Activated CD4-positive, CD25-positive, alpha-beta regulatory T cell (primary cell): Measurements from ENCODE around the gene C2CD2.
"Not testable (repeated sequence)": the region's sequence is repeated elsewhere in the genome, so short reads cannot be mapped to it uniquely, and the experiment has no call there.

Experiments
- DNase-seq, 4 experiments: peaks; one replicate each; lab custom pipeline; 2025; lab: John Stamatoyannopoulos, UW

Gene C2CD2

DNA sequence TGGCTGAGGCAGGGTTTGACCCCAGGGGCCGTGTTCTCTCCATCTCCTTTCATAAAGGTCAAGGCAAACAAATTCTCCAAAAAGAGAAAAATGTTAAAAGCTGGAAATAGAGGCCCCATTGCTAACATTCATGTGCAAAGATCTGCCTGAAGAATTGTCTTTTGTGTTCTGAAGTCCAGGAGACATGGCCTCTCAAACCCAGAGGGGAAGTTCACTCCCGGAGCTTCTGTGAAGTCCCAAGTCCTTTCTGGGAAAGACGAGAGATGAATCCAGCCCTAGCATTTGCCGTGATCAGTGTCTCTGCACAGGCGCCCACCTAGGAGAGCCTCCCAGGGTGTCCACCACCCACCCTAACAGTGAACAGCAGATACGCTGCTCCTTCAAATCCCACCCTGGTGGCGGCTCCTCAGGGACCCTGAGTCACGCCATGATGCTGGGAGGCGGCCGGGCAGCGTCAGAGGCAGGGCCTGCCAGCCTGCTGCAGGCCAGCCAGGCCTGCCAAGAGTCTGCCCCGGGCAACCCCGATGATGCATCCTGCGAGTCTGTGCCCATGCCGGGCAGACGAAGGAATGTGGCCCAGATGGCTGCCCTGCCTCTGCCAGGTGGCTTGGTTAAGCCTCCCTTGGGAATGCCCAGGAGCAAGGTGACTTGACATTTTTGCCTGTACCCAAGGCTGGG, 5.2 kb upstream of the C2CD2 start:
- DNase-seq, result no peak

GRCh38 chr21:41957991-41958766, 4.4 kb upstream of the C2CD2 start:
- no peak for DNase-seq

DNA sequence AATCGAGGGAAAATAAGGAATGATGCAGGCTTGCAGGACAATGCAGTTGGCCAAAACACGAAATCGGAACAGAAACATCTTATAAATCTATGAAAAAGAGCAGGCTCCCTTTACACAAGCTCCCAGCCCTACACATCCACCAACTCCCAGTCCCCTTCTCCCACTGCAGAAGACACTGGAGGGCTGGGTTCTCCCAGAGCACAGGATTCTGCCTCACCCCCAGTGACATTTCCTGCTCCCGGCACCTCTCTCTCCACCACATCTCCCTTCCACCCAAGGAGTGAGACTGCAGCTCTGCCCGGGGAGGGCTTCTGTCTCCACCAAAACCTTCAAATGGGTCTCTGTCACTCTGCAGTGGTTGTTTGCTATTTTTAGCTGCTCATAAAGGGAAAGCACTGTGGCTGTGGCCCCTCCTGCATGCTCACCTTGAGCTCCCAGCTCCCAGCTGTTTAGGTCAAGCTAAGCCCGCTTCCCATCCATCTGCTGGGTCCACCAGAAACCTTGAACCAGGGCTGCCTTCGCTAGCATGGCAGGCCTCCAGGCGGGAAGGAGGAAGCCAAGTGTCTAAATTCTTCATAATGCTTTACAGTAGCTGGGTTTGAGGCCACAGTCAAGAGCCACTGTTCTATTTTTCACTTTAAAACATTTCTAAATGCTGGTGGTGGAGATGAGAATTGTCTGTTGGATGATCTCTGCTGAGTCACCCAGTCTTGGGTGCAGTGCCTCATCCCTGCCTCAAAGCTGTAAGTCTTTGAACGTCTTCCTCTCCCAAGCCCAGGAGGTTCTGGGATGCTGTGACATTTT, 3.3 kb upstream of the C2CD2 start:
- no peak for DNase-seq

- DNase-seq, result no peak
Observed at GRCh38 chr21:41955516-41955915, 1.7 kb upstream of the C2CD2 start.

DNA sequence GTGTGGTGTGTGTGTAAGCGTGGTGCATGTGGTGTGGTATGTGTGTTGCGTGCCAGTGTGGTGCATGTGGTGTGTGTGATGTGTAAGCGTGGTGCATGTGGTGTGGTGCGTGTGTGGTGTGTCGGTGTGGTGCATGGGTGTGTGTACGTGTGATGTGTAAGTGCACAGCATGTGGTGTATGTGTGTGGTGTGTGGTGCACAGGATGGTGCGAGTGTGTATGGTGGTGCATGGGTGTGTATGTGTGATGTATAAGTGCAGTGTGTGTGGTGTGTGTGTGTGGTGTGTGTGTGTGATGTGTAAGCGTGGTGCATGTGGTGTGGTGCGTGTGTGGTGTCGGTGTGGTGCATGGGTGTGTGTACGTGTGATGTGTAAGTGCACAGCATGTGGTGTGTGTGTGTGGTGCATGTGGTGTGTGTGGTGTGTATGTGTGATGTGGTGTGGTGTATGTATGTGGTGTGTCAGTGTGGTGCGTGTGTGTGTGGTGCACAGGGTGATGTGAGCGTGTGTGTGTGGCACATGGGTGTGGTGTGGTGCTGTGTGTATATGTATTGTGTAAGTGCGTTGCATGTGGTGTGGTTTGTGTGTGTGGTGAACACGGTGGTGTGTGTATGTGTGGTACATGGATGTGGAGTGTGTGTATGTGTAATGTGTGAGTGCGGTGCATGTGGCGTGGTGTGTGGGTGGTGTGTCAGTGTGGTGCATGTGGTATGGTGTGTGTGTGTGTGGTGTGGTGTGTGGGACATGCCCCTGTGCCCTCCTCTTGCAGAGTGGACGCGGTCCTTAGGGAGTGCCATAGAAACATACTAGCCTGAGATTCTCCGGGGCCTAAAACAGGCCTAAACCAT, 1.1 kb upstream of the C2CD2 start:
- DNase-seq, result no peak

DNA sequence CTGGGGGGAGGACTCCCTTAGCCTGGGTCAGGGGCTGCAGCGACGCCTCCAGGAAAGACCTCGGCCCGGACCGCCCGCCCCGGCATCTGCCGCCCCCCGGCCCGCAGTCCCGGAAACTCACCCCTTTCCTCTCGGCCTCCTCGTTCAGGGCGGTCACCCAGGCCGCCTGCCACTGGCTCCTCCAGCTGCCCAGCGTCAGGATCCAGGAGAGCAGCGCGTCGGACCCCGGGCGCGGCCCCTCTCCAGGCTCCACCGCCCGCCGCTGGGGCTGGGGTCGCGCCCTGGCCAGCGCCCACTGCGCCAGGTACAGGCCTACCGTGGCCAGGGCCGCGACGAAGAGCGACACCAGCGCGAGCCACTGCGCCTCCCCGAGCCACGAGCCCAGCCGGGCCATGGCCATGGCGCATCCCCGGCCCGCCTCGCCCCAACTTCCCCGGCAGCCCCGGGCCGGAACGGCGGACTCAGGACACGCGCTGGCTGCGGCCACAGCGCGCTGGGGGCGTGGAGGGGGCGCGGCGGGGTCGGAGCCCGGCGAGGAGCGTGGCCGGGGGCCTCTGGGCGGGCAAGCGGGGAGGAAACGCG, 478 bp downstream of the C2CD2 start:
- no peak for DNase-seq

- no peak for DNase-seq
Observed at GRCh38 chr21:41952568-41953248, 1.1 kb downstream of the C2CD2 start.

DNA sequence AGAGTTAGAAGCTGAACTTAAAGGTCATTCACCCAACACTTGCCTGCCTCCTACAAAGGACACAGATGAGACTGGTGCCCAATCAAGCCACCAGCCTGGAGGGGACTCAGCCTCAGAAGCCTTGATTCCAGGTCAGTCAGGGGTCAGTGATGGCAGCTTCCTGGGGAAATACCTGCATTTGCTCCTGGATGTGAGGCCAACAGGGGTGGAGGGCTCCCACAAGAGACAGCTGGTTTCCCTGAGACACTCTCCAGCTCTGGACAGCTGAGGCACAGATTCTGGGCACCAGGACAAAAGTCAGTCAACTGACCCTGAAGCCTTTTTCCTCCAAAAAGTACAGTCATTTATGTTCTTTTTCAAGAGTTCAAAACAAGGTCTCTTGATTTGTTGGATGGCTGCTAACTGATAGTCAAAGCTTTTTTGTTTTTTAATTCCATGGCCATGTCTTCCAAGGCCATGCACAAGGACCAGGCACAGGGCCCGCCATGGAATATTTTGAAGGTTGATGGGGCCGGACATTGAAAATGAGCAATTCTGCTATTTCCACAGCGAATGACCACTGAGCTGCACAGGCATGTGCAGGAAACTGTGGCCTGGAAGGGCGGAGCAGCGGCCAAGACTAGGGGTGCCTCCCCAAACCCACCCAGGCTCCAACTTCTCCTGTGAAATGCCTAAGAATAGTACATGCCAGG, 1.8 kb downstream of the C2CD2 start:
- DNase-seq, result no peak

GRCh38 chr21:41950941-41951351, 2.9 kb downstream of the C2CD2 start:
- no peak for DNase-seq

DNA sequence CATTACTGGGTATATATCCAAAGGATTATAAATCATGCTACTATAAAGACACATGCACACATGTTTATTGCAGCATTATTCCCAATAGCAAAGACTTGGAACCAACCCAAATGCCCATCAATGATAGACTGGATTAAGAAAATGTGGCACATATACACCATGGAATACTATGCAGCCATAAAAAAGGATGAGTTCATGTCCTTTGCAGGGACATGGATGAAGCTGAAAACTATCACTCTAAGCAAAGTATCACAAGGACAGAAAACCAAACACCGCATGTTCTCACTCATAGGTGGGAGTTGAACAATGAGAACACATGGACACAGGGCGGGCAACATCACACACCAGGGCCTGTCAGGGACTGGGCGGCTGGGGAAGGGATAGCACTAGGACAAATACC, 4.2 kb downstream of the C2CD2 start:
- DNase-seq, result not testable (repeated sequence)

GRCh38 chr21:41948901-41949300, 4.9 kb downstream of the C2CD2 start:
- DNase-seq, result no peak

DNA sequence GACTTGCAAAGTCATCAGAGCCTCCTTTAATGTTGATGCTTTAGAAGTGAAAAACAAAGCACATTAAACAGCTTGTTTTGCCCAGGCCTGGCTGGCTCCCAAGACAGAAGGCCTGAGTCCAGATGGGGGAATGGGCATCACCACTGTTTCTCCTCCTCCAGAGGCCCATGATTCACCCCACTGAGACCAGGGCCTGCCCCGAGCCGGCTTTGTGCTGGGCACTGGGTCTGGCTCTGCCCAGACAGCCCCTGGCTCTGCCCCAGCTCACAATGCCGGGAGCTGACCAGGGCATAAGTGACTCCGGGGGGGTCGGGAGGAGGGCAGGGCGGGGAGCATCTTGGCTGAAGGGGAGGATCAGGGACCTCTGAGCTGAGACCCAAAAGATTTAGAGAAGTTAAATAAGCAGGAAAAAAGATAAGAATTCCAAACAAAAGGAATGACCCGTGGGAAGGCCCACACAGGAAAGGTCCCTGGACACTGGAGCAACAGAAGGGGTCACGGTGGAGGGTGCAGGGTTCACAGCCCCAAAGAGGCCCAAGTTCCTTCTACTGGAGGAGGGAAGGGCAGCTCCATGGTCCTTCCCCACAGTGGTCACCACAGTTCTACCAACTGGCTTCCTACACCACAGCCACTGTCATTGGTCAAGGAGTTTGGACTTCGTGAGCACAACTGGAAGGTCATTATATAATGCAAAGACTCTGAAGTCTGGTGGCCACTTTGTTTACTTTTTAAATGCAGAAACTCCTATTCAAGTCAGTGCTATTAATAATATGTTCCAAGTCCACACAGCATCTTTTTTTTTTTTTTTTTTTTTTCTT, 5.5 kb downstream of the C2CD2 start:
- no peak for DNase-seq

- no peak for DNase-seq
Observed at GRCh38 chr21:41945982-41946381, 7.8 kb downstream of the C2CD2 start.

DNA sequence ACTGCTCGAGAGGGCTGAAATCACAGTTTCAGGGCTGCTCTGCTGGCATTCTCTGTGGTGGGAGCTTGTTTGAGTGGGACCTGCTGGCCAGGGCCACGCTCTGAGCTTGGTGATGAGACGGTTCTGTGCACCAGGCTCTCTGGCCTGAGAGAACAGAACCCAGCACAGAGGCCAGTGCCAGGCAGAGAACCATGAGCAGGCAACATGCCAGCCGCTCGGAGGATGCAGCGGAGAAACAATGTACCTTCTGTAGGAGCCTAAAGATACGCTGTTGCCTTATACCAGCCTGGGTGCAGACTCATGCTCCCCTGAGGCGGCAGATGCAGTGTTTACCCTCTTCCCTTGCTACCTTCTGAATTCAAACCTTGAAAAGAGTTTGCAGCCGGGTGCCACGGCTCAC, 10.0 kb downstream of the C2CD2 start:
- no peak for DNase-seq

GRCh38 chr21:41942457-41942856, 11.4 kb downstream of the C2CD2 start:
- no peak for DNase-seq

- no peak for DNase-seq
Observed at GRCh38 chr21:41941941-41942340, 11.9 kb downstream of the C2CD2 start.

DNA sequence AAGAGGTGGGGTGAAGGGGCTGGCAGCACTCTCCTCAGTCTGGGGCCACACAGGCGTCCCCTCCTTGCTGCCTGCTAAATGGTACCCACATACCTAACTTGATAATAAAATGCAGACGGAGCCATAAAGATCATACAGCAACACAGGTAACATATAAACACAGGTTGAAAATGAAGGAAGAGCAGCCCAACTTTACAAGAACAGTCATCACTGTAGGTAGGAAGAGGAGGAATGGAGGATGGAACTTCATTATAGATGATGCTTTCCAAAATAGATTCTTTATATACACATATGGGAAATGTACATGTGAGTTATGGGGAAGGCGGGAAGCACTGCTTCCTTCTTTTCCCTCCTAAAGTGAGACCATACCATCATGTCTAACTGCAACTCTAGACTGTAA, 13.4 kb downstream of the C2CD2 start:
- DNase-seq, result no peak

- no peak for DNase-seq
Observed at GRCh38 chr21:41939391-41939790, 14.4 kb downstream of the C2CD2 start.

DNA sequence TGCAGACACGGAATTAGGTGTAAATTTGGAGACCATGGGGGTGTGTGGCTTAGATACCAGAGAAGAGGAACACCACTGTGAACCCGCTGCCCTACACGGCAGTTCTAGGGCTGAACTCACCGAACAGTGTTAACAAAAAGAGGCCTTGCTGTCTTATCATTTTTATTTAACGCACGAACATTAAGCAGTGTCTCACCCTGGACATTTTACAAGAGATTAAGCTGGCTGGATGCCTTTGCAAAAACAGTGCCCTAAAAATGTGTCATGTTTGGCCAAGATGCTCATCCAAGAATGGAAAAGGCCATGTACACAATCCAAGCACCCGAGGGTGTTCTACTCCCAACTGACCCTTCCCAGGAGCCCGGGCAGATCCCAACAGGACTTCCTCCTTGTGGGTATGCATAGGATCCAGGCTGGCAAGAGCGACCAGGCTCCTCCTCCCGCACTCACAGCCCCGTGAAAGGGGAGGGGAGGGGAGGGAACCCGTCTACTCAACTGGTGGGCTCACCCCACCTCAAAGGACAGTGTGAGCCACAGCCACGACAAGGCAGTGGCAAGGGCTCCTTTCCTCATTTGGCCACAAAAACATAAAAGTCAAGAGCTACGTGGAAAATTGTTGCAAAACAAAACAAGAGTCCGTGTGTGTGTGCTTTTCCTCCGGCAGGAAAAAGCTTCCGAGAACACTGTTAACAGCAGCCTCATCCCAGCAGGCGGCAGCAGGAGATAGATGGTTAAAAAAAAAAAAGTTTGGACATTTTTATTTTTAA, 20.3 kb downstream of the C2CD2 start:
- DNase-seq, result no peak
